HL-60 (cell line): Measurements from ENCODE around the gene UNC13B.

ENCODE experiments used
- TF ChIP-seq, protein P1 (sequence below): IDR thresholded peaks from one replicate; pipeline ENCODE4 v1.5.1; 2011; ENCODE audit warnings: low read length, control low read depth, inconsistent platforms; ENCODE audit not compliant: insufficient read depth
- TF ChIP-seq, protein P2 (sequence below): IDR thresholded peaks from 2 replicates; pipeline ENCODE4 v1.6.1; 2012; ENCODE audit warnings: low read depth; ENCODE audit not compliant: insufficient replicate concordance

DNA sequence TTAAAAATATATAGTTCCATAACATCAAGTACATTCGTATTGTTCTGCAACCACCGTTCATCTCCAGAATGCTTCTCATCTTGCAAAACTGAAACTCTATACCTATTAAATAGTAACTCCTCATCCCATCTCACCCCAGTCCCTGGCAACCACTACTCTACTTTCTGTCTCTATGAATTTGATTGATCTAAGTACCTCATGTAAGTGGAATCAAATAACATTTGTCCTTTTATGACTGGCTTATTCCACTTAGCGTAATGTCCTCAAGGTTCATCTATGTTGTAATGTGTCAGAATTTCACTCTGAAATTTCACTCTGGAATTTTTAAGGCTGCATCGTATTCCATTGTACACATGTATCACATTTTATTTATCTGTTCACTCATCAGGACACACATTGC is 196.0 kb downstream of the UNC13B start:
- TF ChIP-seq, protein P1, sequence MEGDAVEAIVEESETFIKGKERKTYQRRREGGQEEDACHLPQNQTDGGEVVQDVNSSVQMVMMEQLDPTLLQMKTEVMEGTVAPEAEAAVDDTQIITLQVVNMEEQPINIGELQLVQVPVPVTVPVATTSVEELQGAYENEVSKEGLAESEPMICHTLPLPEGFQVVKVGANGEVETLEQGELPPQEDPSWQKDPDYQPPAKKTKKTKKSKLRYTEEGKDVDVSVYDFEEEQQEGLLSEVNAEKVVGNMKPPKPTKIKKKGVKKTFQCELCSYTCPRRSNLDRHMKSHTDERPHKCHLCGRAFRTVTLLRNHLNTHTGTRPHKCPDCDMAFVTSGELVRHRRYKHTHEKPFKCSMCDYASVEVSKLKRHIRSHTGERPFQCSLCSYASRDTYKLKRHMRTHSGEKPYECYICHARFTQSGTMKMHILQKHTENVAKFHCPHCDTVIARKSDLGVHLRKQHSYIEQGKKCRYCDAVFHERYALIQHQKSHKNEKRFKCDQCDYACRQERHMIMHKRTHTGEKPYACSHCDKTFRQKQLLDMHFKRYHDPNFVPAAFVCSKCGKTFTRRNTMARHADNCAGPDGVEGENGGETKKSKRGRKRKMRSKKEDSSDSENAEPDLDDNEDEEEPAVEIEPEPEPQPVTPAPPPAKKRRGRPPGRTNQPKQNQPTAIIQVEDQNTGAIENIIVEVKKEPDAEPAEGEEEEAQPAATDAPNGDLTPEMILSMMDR = no peak
- TF ChIP-seq, protein P2, sequence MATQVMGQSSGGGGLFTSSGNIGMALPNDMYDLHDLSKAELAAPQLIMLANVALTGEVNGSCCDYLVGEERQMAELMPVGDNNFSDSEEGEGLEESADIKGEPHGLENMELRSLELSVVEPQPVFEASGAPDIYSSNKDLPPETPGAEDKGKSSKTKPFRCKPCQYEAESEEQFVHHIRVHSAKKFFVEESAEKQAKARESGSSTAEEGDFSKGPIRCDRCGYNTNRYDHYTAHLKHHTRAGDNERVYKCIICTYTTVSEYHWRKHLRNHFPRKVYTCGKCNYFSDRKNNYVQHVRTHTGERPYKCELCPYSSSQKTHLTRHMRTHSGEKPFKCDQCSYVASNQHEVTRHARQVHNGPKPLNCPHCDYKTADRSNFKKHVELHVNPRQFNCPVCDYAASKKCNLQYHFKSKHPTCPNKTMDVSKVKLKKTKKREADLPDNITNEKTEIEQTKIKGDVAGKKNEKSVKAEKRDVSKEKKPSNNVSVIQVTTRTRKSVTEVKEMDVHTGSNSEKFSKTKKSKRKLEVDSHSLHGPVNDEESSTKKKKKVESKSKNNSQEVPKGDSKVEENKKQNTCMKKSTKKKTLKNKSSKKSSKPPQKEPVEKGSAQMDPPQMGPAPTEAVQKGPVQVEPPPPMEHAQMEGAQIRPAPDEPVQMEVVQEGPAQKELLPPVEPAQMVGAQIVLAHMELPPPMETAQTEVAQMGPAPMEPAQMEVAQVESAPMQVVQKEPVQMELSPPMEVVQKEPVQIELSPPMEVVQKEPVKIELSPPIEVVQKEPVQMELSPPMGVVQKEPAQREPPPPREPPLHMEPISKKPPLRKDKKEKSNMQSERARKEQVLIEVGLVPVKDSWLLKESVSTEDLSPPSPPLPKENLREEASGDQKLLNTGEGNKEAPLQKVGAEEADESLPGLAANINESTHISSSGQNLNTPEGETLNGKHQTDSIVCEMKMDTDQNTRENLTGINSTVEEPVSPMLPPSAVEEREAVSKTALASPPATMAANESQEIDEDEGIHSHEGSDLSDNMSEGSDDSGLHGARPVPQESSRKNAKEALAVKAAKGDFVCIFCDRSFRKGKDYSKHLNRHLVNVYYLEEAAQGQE = no peak
